GM13977 (cell line): Measurements from ENCODE around the gene PDZD4.
A peak's percentile ranks its signal among the peaks of the same experiment; 100 is the strongest.

Source experiments
- DNase-seq: peaks from one replicate; pipeline ENCODE4 v3.0.0; 2012; ENCODE audit warnings: low spot score
- in situ Hi-C: fragments of 300-500 bp; cut with MboI; formaldehyde crosslinking; loops from one replicate; pipeline ENCODE4 v1.12.0; 2022; ENCODE audit warnings: low sequenced_read_pairs, low pct_unique_long_range_greater_than_20kb, mixed read lengths, inconsistent platforms; ENCODE audit not compliant: unreplicated experiment
- TF ChIP-seq, protein P1 (sequence below): IDR thresholded peaks from 2 replicates; pipeline ENCODE4 v1.5.1; 2012; ENCODE audit warnings: mild to moderate bottlenecking, control low read depth; ENCODE audit not compliant: insufficient read depth; ENCODE audit errors: extremely low read depth, missing control alignments

PDZD4 gene

GRCh38 chrX:153773741-153774575 lies 56.4 kb downstream of the PDZD4 start:
- TF ChIP-seq, protein P1, sequence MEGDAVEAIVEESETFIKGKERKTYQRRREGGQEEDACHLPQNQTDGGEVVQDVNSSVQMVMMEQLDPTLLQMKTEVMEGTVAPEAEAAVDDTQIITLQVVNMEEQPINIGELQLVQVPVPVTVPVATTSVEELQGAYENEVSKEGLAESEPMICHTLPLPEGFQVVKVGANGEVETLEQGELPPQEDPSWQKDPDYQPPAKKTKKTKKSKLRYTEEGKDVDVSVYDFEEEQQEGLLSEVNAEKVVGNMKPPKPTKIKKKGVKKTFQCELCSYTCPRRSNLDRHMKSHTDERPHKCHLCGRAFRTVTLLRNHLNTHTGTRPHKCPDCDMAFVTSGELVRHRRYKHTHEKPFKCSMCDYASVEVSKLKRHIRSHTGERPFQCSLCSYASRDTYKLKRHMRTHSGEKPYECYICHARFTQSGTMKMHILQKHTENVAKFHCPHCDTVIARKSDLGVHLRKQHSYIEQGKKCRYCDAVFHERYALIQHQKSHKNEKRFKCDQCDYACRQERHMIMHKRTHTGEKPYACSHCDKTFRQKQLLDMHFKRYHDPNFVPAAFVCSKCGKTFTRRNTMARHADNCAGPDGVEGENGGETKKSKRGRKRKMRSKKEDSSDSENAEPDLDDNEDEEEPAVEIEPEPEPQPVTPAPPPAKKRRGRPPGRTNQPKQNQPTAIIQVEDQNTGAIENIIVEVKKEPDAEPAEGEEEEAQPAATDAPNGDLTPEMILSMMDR, result no peak
- in situ Hi-C loops, result no loop called here

DNA sequence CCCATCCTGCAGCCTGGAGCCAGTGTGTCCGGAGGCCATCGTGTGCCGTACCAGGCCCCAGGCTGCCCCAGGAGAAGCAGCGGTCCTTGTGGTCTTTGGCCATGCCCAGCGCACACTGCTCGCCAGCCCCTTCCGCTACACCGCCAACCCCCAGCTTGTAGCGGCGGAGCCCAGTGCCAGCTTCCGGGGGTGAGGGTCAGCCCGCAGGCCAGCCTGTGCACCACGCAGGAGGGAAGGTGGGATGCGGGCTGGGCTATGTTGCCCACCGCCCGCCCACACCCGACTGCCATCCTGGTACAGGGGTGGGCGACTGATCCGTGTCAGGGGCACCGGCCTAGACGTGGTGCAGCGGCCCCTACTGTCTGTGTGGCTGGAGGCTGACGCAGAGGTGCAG lies 57.1 kb downstream of the PDZD4 start:
- TF ChIP-seq, protein P1, result no peak
- DNase-seq, result no peak
- in situ Hi-C loops, result no loop called here

More at GRCh38 chrX:153773741-153774575, 56.4 kb downstream of the PDZD4 start:
- DNase-seq, result no peak

GRCh38 chrX:153772316-153773217 lies 57.8 kb downstream of the PDZD4 start:
- in situ Hi-C loops, result no loop called here
- TF ChIP-seq, protein P1, result no peak
- DNase-seq, result peak; percentile 26

- in situ Hi-C loops, result no loop called here
- peak; percentile 20 for DNase-seq
- TF ChIP-seq, protein P1, result no peak
These were observed 58.7 kb downstream of the PDZD4 start for GRCh38 chrX:153771415-153772315.

GRCh38 chrX:153770601-153771414 lies 59.5 kb downstream of the PDZD4 start:
- in situ Hi-C loops, result no loop called here
- TF ChIP-seq, protein P1, result no peak
- peak; percentile 38 for DNase-seq
